T-helper 2 cell treated with Interferon-gamma antibody and Interleukin-4, amounts not matched to agents 5 μg/mL and 100 μg/mL, for 36 hours (primary cell): Measurements from ENCODE around the gene ANKRD29.
A peak's percentile ranks its signal among the peaks of the same experiment; 100 is the strongest.

Source experiments
- DNase-seq: peaks from one replicate; pipeline ENCODE4 v3.0.0; 2021; ENCODE audit warnings: low spot score
- H3K27ac Mint-ChIP-seq: one replicate; pipeline ENCODE4 v1.8.0; 2021; ENCODE audit warnings: mild to moderate bottlenecking, mixed read lengths
- H3K27me3 Mint-ChIP-seq: one replicate; pipeline ENCODE4 v1.8.0; 2021; ENCODE audit warnings: low read depth, mixed read lengths
- H3K36me3 Mint-ChIP-seq: one replicate; pipeline ENCODE4 v1.8.0; 2021; ENCODE audit warnings: low read depth, mixed read lengths
- H3K4me1 Mint-ChIP-seq: one replicate; pipeline ENCODE4 v1.8.0; 2021; ENCODE audit warnings: low read depth, mixed read lengths
- H3K4me3 Mint-ChIP-seq: one replicate; pipeline ENCODE4 v1.8.0; 2022; ENCODE audit warnings: mild to moderate bottlenecking, moderate library complexity, mixed read lengths
- H3K9me3 Mint-ChIP-seq: one replicate; pipeline ENCODE4 v1.8.0; 2021; ENCODE audit warnings: mixed read lengths

The ANKRD29 gene

DNA sequence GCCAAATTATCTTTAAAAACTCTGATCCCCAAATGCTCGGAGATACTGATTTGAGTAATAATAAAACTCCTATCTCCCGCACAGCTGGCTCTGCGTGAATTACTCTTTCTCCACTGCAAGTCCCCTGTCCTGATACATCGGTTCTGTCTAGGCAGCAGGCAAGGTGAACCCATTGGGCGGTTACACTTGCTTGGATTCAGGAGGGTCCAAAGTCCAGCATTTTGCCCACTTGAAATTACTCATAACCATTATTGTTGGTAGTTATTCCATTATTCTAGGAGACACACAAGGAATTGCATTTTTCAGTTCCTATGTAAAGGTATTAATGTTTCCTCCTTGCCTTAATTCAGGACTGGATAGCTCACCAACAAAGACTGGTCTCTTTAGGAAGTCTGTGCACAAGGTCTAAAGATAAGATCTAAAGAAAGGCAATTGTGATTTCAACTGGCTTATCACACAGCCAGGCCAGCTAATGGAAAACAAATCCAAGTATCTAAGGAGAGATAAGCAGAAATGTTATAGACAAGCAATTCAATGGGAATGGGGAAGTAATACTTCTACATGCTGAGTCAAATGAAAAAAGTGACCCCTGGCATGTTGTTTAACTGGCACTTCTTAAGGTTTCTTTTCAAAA lies 53.2 kb downstream of the ANKRD29 start:
- no peaks in the 10 kb centered on the region for H3K9me3 Mint-ChIP-seq
- no peaks in the 10 kb centered on the region for H3K36me3 Mint-ChIP-seq
- H3K4me1 Mint-ChIP-seq, result no peaks in the 10 kb centered on the region
- no peak for DNase-seq
- peaks cover 9% of the 10 kb centered on the region for H3K27me3 Mint-ChIP-seq
- no peak overlapping the region for H3K27ac Mint-ChIP-seq
- no peak overlapping the region for H3K4me3 Mint-ChIP-seq

DNA sequence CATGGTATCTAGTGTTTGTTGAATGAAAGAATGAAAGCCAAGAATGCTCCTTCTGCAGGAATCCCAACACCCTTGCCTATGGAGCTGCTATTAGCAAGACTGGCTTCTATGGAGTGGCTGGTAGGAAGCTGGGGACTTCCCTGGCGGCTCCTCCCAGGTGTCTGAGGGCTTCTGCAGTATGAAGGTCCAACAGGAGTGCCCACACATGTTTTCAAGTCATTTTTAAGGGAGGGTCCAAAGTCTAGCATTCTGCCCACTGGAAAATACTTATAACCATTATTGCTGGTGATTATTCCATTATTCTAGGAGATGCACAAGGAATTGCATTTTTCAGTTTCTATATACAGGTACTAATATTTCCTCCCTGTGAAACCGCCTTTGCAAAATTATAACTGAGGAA lies 54.5 kb downstream of the ANKRD29 start:
- H3K4me3 Mint-ChIP-seq, result no peak overlapping the region
- H3K27ac Mint-ChIP-seq, result no peak overlapping the region
- no peaks in the 10 kb centered on the region for H3K36me3 Mint-ChIP-seq
- DNase-seq, result no peak
- peaks cover 9% of the 10 kb centered on the region for H3K27me3 Mint-ChIP-seq
- no peaks in the 10 kb centered on the region for H3K4me1 Mint-ChIP-seq
- no peaks in the 10 kb centered on the region for H3K9me3 Mint-ChIP-seq

DNA sequence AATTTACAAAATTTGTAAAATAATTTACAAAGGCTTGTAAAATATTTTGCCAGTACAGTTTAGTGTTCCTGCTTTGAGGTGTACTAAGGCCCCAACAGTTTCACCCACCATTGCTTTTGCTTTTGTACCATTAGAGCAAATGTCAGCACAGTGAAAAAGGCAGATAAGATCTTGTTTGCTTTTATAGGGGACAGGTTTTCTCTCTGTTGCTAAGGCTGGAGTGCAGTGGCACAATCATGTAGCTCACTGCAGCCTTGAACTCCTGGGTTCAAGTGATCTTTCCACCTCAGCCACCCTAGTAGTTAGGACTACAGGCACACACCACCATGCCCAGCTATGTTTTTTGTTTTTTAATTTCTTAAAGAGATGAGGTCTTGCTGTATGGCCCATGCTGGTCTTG lies 56.8 kb downstream of the ANKRD29 start:
- peaks cover 11% of the 10 kb centered on the region for H3K27me3 Mint-ChIP-seq
- H3K4me3 Mint-ChIP-seq, result no peak overlapping the region
- DNase-seq, result no peak

DNA sequence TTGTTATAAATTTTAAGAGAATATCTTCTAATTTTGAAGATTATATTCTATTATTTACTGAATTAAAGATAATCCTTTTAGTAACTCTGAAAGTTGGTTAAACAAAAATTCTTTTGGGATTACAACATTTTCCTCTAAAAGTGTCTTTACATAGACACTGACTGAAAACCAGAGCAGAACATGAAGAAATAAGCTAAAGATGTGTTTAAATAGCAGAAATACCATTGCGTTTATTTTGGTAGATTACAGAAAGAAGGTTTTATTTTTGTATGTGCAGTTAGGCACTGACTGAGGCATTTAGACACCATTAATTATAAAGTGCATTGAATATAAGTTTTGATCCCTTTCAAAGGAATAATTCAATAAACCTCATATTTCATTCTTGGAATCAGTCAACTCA lies 62.9 kb downstream of the ANKRD29 start:
- H3K27ac Mint-ChIP-seq, result no peak overlapping the region
- H3K9me3 Mint-ChIP-seq, result no peaks in the 10 kb centered on the region
- no peak for DNase-seq
- H3K4me1 Mint-ChIP-seq, result peaks cover 5% of the 10 kb centered on the region
- H3K36me3 Mint-ChIP-seq, result no peaks in the 10 kb centered on the region
- H3K4me3 Mint-ChIP-seq, result no peak overlapping the region
- peaks cover 21% of the 10 kb centered on the region for H3K27me3 Mint-ChIP-seq

More for the DNA sequence above, 56.8 kb downstream of the ANKRD29 start:
- Mint-ChIP-seq H3K4me1 (no peaks in the 10 kb centered on the region), H3K36me3 (no peaks in the 10 kb centered on the region), H3K27ac (no peak overlapping the region), H3K9me3 (no peaks in the 10 kb centered on the region)

- H3K36me3 Mint-ChIP-seq, result no peaks in the 10 kb centered on the region
- H3K27ac Mint-ChIP-seq, result no peak overlapping the region
- peaks cover 5% of the 10 kb centered on the region for H3K4me1 Mint-ChIP-seq
- H3K4me3 Mint-ChIP-seq, result no peak overlapping the region
- DNase-seq, result no peak
- H3K9me3 Mint-ChIP-seq, result no peaks in the 10 kb centered on the region
- H3K27me3 Mint-ChIP-seq, result peaks cover 20% of the 10 kb centered on the region
Measured at GRCh38 chr18:23596183-23596582, 66.5 kb downstream of the ANKRD29 start.

DNA sequence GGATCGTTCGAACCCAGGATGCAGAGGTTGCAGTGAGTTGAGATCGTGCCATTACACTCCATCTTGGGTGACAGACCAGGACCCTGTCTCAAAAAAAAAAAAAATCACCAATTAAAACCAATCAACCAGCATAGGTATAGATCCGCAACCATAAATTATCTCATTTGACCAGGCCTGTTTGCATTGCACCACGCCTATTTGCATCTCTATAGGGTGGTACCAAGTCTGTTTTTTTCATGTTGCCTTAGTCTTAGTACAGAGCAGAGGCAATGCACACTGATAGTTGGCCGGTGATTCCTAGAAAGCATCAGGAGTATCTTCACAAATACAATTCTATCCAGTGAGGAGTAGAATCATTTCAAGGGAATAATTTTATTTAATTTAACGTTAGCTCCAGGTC lies 67.1 kb downstream of the ANKRD29 start:
- no peak for DNase-seq
- peaks cover 15% of the 10 kb centered on the region for H3K27me3 Mint-ChIP-seq
- H3K36me3 Mint-ChIP-seq, result no peaks in the 10 kb centered on the region
- H3K27ac Mint-ChIP-seq, result no peak overlapping the region
- no peaks in the 10 kb centered on the region for H3K9me3 Mint-ChIP-seq
- H3K4me1 Mint-ChIP-seq, result peaks cover 5% of the 10 kb centered on the region
- H3K4me3 Mint-ChIP-seq, result no peak overlapping the region

- Mint-ChIP-seq H3K9me3 (no peaks in the 10 kb centered on the region), H3K27me3 (peaks cover 11% of the 10 kb centered on the region), H3K36me3 (no peaks in the 10 kb centered on the region), H3K27ac (no peak overlapping the region), H3K4me3 (no peak overlapping the region), H3K4me1 (peaks cover 5% of the 10 kb centered on the region)
- no peak for DNase-seq
Measured at GRCh38 chr18:23593720-23594119, 69.0 kb downstream of the ANKRD29 start.

- Mint-ChIP-seq H3K4me3 (no peak overlapping the region), H3K36me3 (no peaks in the 10 kb centered on the region), H3K27ac (no peak overlapping the region), H3K9me3 (no peaks in the 10 kb centered on the region), H3K27me3 (peaks cover 10% of the 10 kb centered on the region), H3K4me1 (peaks cover 5% of the 10 kb centered on the region)
- no peak for DNase-seq
Measured at GRCh38 chr18:23592911-23593310, 69.8 kb downstream of the ANKRD29 start.

DNA sequence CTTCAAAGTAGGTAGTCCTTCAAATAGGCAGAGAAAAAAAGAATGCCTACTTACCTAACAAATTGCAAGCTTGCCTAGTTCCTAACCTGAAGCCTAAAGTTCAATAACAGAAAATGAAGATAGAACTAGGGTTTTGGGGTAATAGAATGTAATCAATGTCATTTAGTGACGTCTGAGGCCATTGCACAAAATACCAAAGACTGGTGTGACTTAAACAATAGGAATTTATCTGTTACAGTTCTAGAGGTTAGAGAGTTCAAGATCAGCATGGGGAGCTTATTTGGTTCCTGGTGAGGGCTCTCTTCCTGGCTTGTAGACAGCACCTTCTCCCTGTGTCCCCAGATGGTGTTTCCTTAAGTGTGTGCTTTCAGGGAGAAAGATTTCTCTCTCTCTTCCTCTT lies 71.7 kb downstream of the ANKRD29 start:
- peaks cover 7% of the 10 kb centered on the region for H3K4me1 Mint-ChIP-seq
- peaks cover 5% of the 10 kb centered on the region for H3K27me3 Mint-ChIP-seq
- no peaks in the 10 kb centered on the region for H3K9me3 Mint-ChIP-seq
- no peak overlapping the region for H3K4me3 Mint-ChIP-seq
- no peak for DNase-seq
- H3K27ac Mint-ChIP-seq, result no peak overlapping the region
- H3K36me3 Mint-ChIP-seq, result no peaks in the 10 kb centered on the region

DNA sequence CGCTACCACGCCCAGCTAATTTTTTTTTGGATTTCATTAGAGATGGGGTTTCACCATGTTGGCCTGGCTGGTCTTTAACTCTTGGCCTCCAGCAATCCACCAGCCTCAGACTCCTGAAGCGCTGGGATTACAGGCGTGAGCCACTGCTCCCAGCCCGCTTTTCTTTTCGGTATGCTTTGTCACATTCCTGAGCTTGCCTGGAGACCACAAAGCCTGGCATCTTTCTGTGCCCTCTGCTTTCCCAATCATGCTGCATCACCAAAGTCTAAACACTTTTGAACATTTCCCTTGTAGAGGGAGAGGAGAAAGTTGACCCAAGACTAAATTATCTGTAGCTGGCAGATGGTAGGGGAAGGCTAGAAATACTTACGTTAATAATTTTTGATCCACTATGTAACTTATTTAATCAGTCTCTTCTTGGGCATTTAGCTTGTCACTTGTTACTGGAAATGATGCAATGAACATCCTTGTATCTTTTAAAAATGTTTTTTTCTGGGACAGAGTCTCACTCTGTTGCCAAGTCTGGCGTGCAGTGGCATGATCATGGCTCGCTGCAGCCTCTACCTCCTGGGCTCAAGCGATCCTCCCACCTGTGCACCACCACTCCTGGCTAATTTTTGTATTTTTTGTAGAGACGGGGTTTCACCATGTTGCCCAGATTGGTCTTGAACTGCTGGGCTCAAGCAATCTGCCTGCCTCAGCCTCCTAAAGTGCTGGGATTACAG lies 73.7 kb downstream of the ANKRD29 start:
- H3K4me1 Mint-ChIP-seq, result peaks cover 20% of the 10 kb centered on the region
- H3K4me3 Mint-ChIP-seq, result no peak overlapping the region

GRCh38 chr18:23587220-23587642 lies 75.5 kb downstream of the ANKRD29 start:
- DNase-seq, result no peak
- Mint-ChIP-seq H3K36me3 (peaks cover 8% of the 10 kb centered on the region), H3K4me3 (peak overlapping the region; percentile 95), H3K4me1 (peaks cover 33% of the 10 kb centered on the region), H3K27ac (peak overlapping the region; percentile 77), H3K9me3 (no peaks in the 10 kb centered on the region), H3K27me3 (peaks cover 5% of the 10 kb centered on the region)

More for the DNA sequence above, 73.7 kb downstream of the ANKRD29 start:
- H3K27me3 Mint-ChIP-seq, result peaks cover 5% of the 10 kb centered on the region
- no peaks in the 10 kb centered on the region for H3K9me3 Mint-ChIP-seq
- no peak overlapping the region for H3K27ac Mint-ChIP-seq
- H3K36me3 Mint-ChIP-seq, result peaks cover 5% of the 10 kb centered on the region
- DNase-seq, result no peak

DNA sequence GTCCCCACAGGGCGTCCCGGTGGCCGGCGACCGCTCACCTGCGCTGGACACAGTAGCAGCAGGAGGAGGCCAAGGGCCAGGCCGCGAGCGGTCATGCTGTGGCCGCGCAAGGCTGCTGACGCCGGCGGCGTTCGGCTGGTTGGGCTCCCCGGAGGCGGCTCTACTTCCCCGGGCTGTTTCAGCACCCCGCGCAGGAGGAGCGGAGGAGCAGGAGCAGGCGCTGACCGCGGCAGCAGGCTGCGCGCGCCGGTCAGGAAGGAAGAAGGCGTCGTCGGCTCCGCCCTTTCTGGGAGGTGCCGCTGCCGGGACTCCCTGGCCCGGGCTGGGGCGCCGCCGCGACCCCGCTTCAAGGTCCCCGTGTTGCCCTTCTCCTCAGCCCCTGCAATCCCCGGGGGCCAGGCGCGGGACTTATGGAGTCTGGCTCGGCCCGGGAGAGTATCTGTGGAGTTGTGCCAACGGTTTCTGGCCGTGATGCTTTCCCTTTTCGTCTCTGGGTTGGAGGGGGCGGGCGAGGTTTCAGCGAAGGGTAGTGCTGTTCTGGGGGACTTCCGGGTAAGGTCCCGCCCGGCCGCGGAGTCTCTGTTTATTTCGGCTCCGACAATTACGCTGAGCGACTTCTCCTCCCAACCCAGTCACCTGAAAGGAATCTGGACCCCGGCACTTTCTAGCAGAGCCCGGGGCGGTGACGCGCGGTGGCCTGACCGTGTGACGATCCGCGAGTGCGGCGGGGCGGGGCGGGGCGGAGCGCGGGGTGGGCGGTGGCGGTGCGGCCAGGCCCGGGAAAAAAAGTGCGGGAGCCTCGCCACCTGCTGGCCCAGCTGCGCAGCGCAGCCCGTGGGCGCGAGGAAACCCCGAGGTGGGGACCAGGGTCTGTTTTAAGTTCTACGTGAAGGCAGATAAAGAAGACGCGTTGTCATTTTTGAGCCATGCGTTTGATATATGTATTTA lies 76.2 kb downstream of the ANKRD29 start, which contains the start of gene NPC1:
TSS of gene NPC1 (minus strand) at position 258 of the 948 bp plus-strand sequence. CDS start at position 95, 163 bp downstream.
- H3K27me3 Mint-ChIP-seq, result peaks cover 5% of the 10 kb centered on the region
- H3K27ac Mint-ChIP-seq, result peak within 1 kb of the TSS; percentile 95
- H3K36me3 Mint-ChIP-seq, result peaks cover 15% of the 10 kb centered on the region
- DNase-seq, result peak; percentile 94
- H3K9me3 Mint-ChIP-seq, result no peaks in the 10 kb centered on the region
- H3K4me3 Mint-ChIP-seq, result peak within 1 kb of the TSS; percentile 95
- peaks cover 40% of the 10 kb centered on the region for H3K4me1 Mint-ChIP-seq

DNA sequence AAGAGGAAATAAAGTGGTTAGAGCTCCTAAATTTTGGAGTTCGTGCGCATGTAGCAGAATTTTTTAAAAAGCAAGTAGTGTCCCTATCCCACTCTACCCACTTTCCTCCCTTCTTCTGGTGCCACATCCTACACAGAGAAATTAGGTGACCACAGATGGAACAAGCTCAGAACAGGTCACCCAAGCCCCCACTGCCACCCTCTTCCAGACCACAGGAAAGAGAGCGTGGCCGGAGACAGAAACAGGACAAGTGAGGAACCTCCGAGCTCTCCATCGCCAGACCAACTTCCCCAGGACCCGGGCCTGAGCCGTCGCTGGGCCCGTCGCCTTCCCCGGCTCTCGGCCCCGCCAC lies 76.8 kb downstream of the ANKRD29 start:
- Mint-ChIP-seq H3K9me3 (no peaks in the 10 kb centered on the region), H3K4me3 (peak overlapping the region; percentile 95), H3K4me1 (peaks cover 45% of the 10 kb centered on the region), H3K36me3 (peaks cover 17% of the 10 kb centered on the region), H3K27ac (peak overlapping the region; percentile 87), H3K27me3 (peaks cover 5% of the 10 kb centered on the region)
- no peak for DNase-seq
